ENCODE data around the gene FHL1.
"Not testable (repeated sequence)": the region's sequence is repeated elsewhere in the genome, so short reads cannot be mapped to it uniquely, and the experiment has no call there.

FHL1 gene

DNA sequence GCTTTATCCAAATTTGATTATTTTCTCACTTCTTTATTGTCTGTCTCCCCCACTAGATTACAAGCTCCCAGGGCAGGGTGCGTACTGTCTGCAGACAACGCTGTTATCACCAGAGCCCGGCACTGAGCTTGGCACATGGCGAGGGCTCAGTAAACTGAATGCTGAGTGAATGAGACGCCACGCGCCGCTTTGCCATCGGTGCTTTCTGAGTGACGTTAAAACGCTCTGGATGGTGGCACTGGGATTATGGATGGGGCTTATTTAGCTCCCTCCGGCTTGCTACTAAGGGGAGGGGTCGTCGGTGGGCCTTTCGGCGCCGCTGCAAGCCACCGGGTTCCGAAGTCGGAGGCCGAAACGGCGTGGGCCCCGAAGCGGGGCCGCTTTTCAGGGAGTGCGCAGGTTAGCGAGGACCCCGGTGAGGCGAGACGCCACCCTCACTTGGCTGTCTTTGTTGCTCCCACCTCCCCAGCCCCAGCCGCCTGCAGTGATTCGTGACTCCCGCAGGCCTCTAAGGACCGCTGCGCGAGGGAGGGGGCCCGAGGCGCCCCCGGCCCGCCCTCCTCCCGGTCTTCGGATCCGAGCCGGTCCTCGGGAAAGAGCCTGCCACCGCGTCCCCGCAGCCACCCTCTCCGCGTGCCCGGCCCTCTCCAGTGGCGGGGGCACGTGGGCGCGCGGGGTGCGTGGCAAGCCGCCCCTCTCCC, 569 bp upstream of the FHL1 start:
- no peak for DNase-seq (ENCODE audit: low spot score)

- DNase-seq (ENCODE audit: low spot score), result no peak
Observed at GRCh38 chrX:136147976-136148375, 643 bp downstream of the FHL1 start.

DNA sequence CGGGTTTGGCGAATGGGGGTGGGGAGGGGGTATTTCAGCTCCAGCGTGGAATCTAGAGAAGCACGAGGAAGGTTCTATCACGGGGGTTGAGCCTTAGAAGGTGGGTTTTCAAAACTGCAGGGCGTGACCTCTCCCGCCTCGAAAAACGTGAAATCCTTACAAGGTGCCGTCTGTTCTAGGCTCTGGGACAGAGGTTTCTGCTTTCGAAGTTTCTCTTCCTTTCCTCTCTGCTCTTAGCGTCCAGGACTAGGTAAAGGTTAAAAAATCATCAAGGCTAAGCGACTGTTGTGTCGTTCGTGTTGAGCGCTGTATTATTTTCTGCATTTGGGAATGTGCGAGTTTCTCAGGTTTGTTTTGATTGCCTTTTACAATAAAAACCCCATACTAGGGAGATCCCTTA, 1.1 kb downstream of the FHL1 start:
- no peak for DNase-seq (ENCODE audit: low spot score)

DNA sequence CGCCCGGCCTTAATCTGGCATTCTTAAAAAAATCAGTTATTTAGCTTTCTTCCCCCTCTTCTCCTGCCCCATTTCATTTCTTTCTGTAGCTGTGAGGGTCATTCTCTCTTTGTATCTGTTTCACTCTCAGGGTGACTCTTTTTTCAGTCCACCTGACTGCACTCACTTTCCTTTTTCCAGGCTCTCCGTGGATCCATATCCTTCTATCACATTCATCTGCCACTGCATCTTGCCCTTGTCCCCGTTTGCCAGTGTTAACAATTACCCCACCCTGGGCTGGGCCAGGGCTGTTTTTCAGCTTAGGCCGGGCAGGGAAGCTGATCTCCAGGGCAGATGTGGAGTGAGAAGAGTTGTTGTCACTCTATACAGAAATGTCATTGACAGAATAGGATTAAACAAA, 7.7 kb downstream of the FHL1 start:
- no peak for DNase-seq (ENCODE audit: low spot score)

DNA sequence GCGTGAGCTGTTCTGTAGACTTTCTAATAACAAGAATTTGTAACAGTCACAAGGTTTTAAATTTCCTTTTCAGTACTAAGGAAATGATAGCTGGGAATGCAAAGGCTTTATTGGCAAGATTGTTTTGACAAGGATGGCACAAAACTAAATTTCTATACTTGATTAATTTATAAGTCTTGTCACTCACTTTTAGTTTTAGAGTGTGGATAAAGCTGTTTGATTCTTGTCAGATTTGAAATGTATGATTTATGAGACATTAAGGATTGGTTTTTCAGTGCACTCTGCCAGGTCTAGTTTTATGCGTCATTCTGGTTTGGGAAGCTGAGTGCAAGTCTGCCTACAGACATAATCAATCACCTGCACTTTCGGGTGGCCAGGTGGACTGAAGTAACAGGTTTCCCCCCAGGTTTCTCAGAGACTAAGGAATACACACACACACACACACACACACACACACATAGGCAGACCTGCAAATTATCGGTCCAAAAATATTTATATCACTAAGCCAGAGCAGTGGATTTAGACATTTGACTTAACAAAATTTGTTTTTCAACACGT, 9.3 kb downstream of the FHL1 start:
- no peak for DNase-seq (ENCODE audit: low spot score)

DNA sequence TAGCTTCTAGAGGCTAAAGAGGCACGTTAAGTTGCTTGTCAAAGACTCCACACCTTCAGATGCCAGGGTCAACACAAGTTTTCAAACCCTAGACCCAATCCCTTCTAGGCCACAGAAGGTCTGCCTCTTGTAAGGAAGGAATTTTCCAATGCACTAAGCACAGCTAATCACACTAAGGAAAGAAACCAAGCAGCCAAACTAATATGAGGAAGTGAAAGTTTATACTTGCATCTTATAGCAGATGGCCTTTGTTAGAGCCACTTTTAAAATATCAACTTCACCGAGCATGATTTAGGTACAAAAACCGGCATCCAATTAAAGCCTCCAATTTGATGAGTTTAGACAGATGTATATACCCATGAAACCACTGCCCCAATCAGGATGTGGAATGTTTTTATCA, 9.9 kb downstream of the FHL1 start:
- no peak for DNase-seq (ENCODE audit: low spot score)

DNA sequence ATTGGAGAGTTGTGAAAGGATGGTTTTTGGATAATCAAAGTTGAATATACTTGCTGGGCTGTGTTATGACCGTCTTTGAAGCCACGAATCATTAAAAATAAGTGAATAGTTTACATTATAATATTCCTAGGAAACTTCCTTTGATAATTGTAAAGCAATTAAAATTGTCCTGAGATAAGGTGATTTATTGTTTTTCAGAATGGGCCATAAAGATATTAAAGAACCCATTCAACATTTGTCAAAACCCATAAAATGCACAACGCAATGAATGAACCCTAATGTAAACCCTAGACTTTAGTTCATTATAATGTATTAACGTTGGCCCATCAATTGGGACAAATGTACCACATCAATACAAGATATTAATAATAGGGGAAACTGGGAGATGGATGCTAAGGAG, 11.4 kb downstream of the FHL1 start:
- DNase-seq (ENCODE audit: low spot score), result no peak

GRCh38 chrX:136159611-136160025, 12.3 kb downstream of the FHL1 start:
- no peak for DNase-seq (ENCODE audit: low spot score)

- DNase-seq (ENCODE audit: low spot score), result no peak
Observed at GRCh38 chrX:136162827-136163570, 15.7 kb downstream of the FHL1 start.

- no peak for DNase-seq (ENCODE audit: low spot score)
Observed at GRCh38 chrX:136163689-136164088, 16.4 kb downstream of the FHL1 start.

- DNase-seq (ENCODE audit: low spot score), result no peak
Observed at GRCh38 chrX:136165406-136165805, 18.1 kb downstream of the FHL1 start.

DNA sequence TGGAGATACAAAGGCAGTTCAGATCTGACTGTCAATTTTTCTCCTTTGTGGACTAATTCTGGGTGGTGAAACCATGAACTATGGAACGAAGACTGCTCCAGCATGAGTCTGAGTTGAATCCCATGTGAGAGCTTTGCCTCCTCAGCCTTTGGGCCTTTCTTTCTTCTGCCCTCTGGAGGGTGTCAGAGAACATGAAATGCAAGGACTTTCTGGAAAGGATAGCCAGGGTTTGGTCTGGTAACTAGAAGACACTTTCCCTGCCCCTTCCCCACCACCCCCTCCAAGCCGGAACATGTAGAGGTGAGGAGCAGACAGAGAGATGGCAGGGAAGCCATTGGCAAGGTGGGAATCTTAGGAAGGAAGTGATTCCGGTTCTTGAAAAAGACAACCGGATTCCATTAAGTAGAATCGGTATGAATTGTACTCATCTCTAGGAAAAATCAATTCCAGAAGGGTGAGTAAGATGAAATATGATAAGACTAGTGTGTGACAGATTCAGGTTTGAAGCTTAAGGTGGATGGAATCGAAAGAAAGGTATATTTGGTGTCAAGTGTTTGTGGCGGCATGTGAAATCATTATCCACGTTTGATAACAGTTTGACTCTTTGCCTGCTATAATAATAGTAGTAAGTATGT, 19.0 kb downstream of the FHL1 start:
- DNase-seq (ENCODE audit: low spot score), result no peak

- DNase-seq (ENCODE audit: low spot score), result not testable (repeated sequence)
Observed at GRCh38 chrX:136167989-136168388, 20.7 kb downstream of the FHL1 start.

GRCh38 chrX:136168929-136169735, 21.8 kb downstream of the FHL1 start:
- DNase-seq (ENCODE audit: low spot score), result peak; percentile 62

DNA sequence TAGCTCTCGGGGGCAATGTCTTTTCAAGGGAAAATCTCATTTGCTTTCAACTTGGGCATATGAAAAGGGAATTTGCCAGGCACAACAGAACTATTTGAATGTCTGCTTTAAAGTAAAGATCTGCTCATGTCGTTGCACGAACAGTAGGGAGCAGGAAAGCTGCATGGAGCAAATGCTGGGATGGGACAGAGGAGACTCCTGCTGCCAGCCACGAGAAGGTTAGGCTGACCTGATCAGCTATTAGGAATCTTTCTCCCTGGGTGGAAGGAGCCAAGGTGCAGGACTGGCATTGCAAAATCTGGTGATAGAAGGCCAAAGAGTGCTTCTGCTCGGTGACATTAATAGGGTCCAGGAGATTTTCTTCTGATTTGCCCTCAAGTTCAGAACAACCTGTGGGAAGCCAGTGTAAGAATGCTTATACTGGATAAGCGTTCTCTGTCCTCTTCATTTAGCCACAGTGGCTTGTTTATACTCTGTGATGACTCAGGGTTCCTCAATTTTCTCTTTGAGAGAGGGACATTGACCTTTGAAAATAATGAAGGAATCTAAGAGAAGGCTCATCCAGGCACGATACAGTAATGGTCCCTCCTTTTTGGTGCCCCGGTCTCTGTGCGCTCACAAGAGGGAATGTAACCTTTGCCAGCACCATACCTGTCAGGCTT, 22.9 kb downstream of the FHL1 start:
- no peak for DNase-seq (ENCODE audit: low spot score)

GRCh38 chrX:136171420-136171819, 24.1 kb downstream of the FHL1 start:
- DNase-seq (ENCODE audit: low spot score), result no peak

- peak; percentile 39 for DNase-seq (ENCODE audit: low spot score)
Observed at GRCh38 chrX:136176399-136176825, 29.1 kb downstream of the FHL1 start.

DNA sequence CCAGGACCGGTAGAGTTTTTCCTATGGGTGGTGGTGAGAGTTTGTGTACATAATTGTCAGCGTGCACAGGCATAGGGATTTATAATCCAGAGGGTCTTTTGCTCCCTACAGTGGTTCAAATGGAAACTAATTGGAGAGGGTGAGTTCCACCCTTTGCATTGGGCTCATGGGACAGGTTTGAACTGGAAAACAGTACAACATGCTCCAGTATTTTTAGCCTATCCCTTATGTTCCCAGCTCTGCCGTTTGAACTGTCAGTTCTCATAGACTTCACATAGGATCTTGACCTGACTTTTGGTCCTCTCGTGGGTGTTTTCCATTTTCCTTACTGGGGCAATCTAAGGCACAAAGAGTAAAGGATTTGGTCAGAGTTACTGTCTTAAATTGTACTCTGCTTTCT, 31.8 kb downstream of the FHL1 start:
- no peak for DNase-seq (ENCODE audit: low spot score)

DNA sequence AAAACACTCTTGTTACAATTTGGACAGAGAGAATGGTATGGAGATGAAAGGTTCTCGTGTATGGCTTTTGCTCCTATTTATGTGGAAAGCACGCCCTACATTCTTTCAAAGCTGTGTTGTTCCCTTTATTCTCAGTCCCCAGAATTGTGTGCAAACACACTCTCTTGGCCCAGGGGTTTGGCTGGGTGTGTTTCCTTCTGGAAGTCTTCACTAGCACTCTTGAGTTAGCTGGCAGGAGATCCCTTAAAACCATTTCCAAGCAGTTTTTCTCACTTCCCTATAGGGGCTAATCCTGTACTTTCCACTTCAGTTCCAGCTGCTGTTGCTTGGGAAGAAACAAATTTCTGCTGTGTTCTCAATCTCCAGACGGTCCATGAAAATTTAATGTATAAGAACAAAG, 35.1 kb downstream of the FHL1 start:
- DNase-seq (ENCODE audit: low spot score), result no peak

DNA sequence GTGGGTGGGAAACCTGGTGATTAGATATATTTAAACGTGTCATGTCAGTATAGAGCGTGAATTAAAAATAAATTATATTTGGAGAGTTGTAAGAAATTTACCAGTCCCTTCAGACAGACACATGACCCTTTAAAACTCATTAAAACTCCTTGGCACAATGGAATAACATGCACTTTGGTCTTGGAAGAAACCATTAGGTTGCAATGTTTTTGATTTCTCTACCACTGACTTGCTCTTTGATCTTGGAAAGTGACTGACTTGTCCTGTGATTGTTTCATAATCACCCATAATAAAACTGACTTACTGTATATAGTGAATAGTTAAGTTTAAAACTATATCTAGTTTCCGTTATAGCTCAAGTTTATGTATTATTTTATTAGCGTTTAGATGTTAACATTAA, 35.8 kb downstream of the FHL1 start:
- no peak for DNase-seq (ENCODE audit: low spot score)

DNA sequence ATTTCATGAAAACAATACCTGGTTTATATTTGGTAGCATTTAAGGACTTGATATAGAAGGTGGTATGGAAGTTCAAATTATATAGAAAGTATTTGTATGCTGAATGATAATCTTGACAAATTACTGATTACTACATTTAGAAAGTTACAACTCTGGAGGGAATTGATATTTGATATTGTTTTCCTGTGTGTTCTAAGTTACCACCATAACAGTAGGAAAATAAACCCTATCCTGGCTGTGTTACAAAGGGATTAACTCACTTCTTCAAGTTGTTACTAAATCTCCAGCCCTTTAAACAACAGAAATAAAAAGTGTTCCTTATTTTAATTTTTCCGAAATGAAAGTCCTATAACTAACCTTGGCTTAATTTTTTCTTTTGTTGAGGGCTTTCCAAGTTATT, 36.6 kb downstream of the FHL1 start:
- no peak for DNase-seq (ENCODE audit: low spot score)
